Aortic smooth muscle cell (primary cell): ENCODE results near the gene GBP1. TPM values are rescaled to one million over a fixed set of nuclear protein-coding genes. Genes with fewer than 3 reads are reported as not detected.

ENCODE experiments used
- total RNA-seq: library from RNA; depleted of rRNA; stranded (reverse); fragments of >200 nt; gene quantifications from 2 replicates; pipeline ENCODE4 v1.2.3, GENCODE V29; 2014

GBP1 gene
- total RNA-seq = 11.6 and 12.4 TPM in 2 replicates

GRCh38 chr1:89065079-89065868 lies at the start of gene GBP1:
Gene GBP1, minus strand, starts transcription at chr1:89065208. Its CDS starts 1,974 bp downstream, at chr1:89063234.

GRCh38 chr1:89022167-89022959 lies 42.6 kb downstream of the GBP1 start, which contains the start of gene GBP3:
Gene GBP3, minus strand, starts transcription at chr1:89022866. Its CDS starts 2,145 bp downstream, at chr1:89020721.

Other genes starting within 250 kb of the GBP1 start
- gene GTF2B, start 173.6 kb downstream of the GBP1 start, total RNA-seq = 44.8 and 48.0 TPM in 2 replicates
- gene KYAT3, start 72.6 kb downstream of the GBP1 start, total RNA-seq = 25.1 and 42.8 TPM in 2 replicates
- 9.6 and 14.6 TPM in 2 replicates for gene RBMXL1, start 72.6 kb downstream of the GBP1 start, total RNA-seq
- 9.0 and 76.3 TPM in 2 replicates for gene GBP3, start 42.3 kb downstream of the GBP1 start, total RNA-seq
- 53.6 and 81.5 TPM in 2 replicates for gene GBP2, start 60.9 kb upstream of the GBP1 start, total RNA-seq
- not detected in 2 replicates for gene GBP7, start 110.8 kb upstream of the GBP1 start, total RNA-seq
- gene GBP4, start 133.7 kb upstream of the GBP1 start, total RNA-seq = 0.31 and 0.53 TPM in 2 replicates
- gene GBP5, start 207.7 kb upstream of the GBP1 start, total RNA-seq = under 0.01 TPM in 2 replicates